GM12878 (cell line): ENCODE results near the gene KLKB1.

Experiments used
- ATF3 ChIP-seq: IDR thresholded peaks from 2 replicates; pipeline ENCODE4 v1.6.1; 2011; ENCODE audit warnings: low read depth, mild to moderate bottlenecking, low read length, moderate library complexity, borderline replicate concordance; ENCODE audit errors: extremely low read depth
- EP300 ChIP-seq, 2 experiments: fragments of 150-350 bp in 1 of 2; IDR thresholded peaks; 2 replicates each; pipeline ENCODE4 v1.6.1; 2011 to 2012; ENCODE audit warnings: low read depth in 2 of 2, low read length in 2 of 2, borderline replicate concordance in 1 of 2, improper control_type of control experiment in 1 of 2, inconsistent platforms in 1 of 2; ENCODE audit not compliant: control insufficient read depth in 1 of 2
- JUNB ChIP-seq: IDR thresholded peaks from 2 replicates; pipeline ENCODE4 v1.6.1; 2016; ENCODE audit warnings: antibody characterized with exemption, mild to moderate bottlenecking
- KDM1A ChIP-seq: fragments of 200-600 bp; sonication (generic); IDR thresholded peaks from 2 replicates; pipeline ENCODE4 v1.6.1; 2016; ENCODE audit warnings: borderline replicate concordance
- MAX ChIP-seq: IDR thresholded peaks from 2 replicates; pipeline ENCODE4 v1.6.1; 2012; ENCODE audit warnings: low read depth, low read length, improper control_type of control experiment
- POLR2A ChIP-seq: IDR thresholded peaks from 2 replicates; pipeline ENCODE4 v1.6.1; 2011; ENCODE audit warnings: low read depth, mild to moderate bottlenecking, low read length
- POLR2AphosphoS5 ChIP-seq: IDR thresholded peaks from 2 replicates; pipeline ENCODE4 v1.6.1; 2011; ENCODE audit warnings: mild to moderate bottlenecking, low read length, inconsistent platforms
- RCOR1 ChIP-seq: conservative IDR thresholded peaks from 2 replicates; pipeline ENCODE4 v1.6.1; 2012; ENCODE audit warnings: low read depth, low read length, improper control_type of control experiment
- SIN3A ChIP-seq: IDR thresholded peaks from 2 replicates; pipeline ENCODE4 v1.6.1; 2012; ENCODE audit warnings: low read depth, low read length, improper control_type of control experiment
- TCF12 ChIP-seq: IDR thresholded peaks from 2 replicates; pipeline ENCODE4 v1.6.1; 2011; ENCODE audit warnings: low read depth, mild to moderate bottlenecking, low read length
- ZNF274 ChIP-seq: IDR thresholded peaks from one replicate; pipeline ENCODE4 v1.8.0; 2011; ENCODE audit not compliant: insufficient read length, insufficient read depth

GRCh38 chr4:186189656-186190055 is 37.7 kb upstream of the KLKB1 start:
- no peak for TF ChIP-seq ZNF274
- no peak for TF ChIP-seq POLR2A
- TF ChIP-seq RCOR1, result no peak
- TF ChIP-seq EP300 (IDR thresholded peaks at IDR 0.05; ENCODE audit: borderline replicate concordance in 1 of 2, control insufficient read depth in 1 of 2, low read depth in 2 of 2, low read length in 2 of 2), result no peak
- TF ChIP-seq SIN3A, result no peak
- TF ChIP-seq MAX, result no peak
- TF ChIP-seq JUNB, result no peak
- no peak for TF ChIP-seq KDM1A
- no peak for TF ChIP-seq TCF12
- TF ChIP-seq POLR2AphosphoS5, result no peak
- no peak for TF ChIP-seq ATF3
